HepG2 (cell line): ENCODE data around the gene ZC3H18. TPM values are rescaled to one million over a fixed set of nuclear protein-coding genes. Genes with fewer than 3 reads are reported as not detected.

Experiments used
- FOXK2 ChIP-seq: fragments of 450-650 bp; IDR thresholded peaks from 2 replicates; pipeline ENCODE4 v1.6.1; 2016
- NR2F2 ChIP-seq: IDR thresholded peaks from 2 replicates; pipeline ENCODE4 v1.6.1; 2012; ENCODE audit warnings: low read depth, inconsistent platforms, borderline replicate concordance
- SALL1 ChIP-seq: sonication (generic); formaldehyde crosslinking; IDR thresholded peaks from 2 replicates; pipeline ENCODE4 v1.8.0; 2022; ENCODE audit warnings: mild to moderate bottlenecking, missing genetic modification reagents
- SATB2 ChIP-seq: sonication (generic); formaldehyde crosslinking; IDR thresholded peaks from 2 replicates; pipeline ENCODE4 v1.5.0; 2020; ENCODE audit warnings: missing genetic modification reagents
- SIX1 ChIP-seq: sonication (generic); formaldehyde crosslinking; IDR thresholded peaks from 2 replicates; pipeline ENCODE4 v1.4.0; 2020; ENCODE audit warnings: missing genetic modification reagents, borderline replicate concordance
- TOE1 ChIP-seq: sonication (generic); formaldehyde crosslinking; IDR thresholded peaks from 2 replicates; pipeline ENCODE4 v1.4.0; 2020; ENCODE audit warnings: mild to moderate bottlenecking, missing genetic modification reagents
- ZC3H13 ChIP-seq: sonication (generic); formaldehyde crosslinking; IDR thresholded peaks from 2 replicates; pipeline ENCODE4 v1.8.1; 2023; ENCODE audit warnings: mild to moderate bottlenecking, missing genetic modification reagents, moderate library complexity
- ZNF24 ChIP-seq: fragments of 450-650 bp; IDR thresholded peaks from 2 replicates; pipeline ENCODE4 v1.6.1; 2017; ENCODE audit warnings: antibody characterized with exemption, mild to moderate bottlenecking
- ZNF564 ChIP-seq: sonication (generic); formaldehyde crosslinking; IDR thresholded peaks from 2 replicates; pipeline ENCODE4 v1.8.1; 2023; ENCODE audit warnings: mild to moderate bottlenecking, missing genetic modification reagents
- ZNF713 ChIP-seq: sonication (generic); formaldehyde crosslinking; IDR thresholded peaks from 2 replicates; pipeline ENCODE4 v1.4.0; 2020; ENCODE audit warnings: mild to moderate bottlenecking, missing genetic modification reagents
- ZNF724P ChIP-seq: sonication (generic); formaldehyde crosslinking; IDR thresholded peaks from 2 replicates; pipeline ENCODE4 v1.8.0; 2022; ENCODE audit warnings: missing genetic modification reagents, borderline replicate concordance
- ZSCAN30 ChIP-seq: sonication (generic); formaldehyde crosslinking; IDR thresholded peaks from 2 replicates; pipeline ENCODE4 v1.5.0; 2020; ENCODE audit warnings: mild to moderate bottlenecking, missing genetic modification reagents
- polyA plus RNA-seq, 8 experiments: library from polyadenylated mRNA; depleted of rRNA in 3 of 8; stranded (reverse) in 7 of 8; unstranded in 1 of 8; fragments of >200 nt; fragmentation: Illumina TruSeq in 4 of 8; extraction: Trizol in 4 of 8; gene quantifications; 2 replicates each; pipeline versions ENCODE4 v1.2.1 to v1.2.3, GENCODE V29; 2011 to 2016; ENCODE audit warnings: low read depth in 4 of 8, missing spikeins in 1 of 8, mixed read lengths in 1 of 8; ENCODE audit not compliant: insufficient read depth in 1 of 8
- total RNA-seq, 5 experiments: library from RNA; depleted of rRNA; stranded (reverse); fragments of >200 nt; fragmentation: Illumina TruSeq; extraction: Trizol; gene quantifications; 2 replicates each; pipeline ENCODE4 v1.2.3, GENCODE V29; 2016; ENCODE audit warnings: low read depth in 1 of 5
- TF ChIP-seq, protein P1 (sequence below): sonication (generic); formaldehyde crosslinking; IDR thresholded peaks from 2 replicates; pipeline ENCODE4 v1.4.0; 2020; ENCODE audit warnings: missing genetic modification reagents
- TF ChIP-seq, protein P2 (sequence below): sonication (generic); formaldehyde crosslinking; IDR thresholded peaks from 2 replicates; pipeline ENCODE4 v1.9.0; 2022; ENCODE audit warnings: low read depth, missing genetic modification reagents
- TF ChIP-seq, protein P3 (sequence below): IDR thresholded peaks from 2 replicates; pipeline ENCODE4 v1.6.1; 2016
- TF ChIP-seq, protein P4 (sequence below): sonication (generic); formaldehyde crosslinking; IDR thresholded peaks from 2 replicates; pipeline ENCODE4 v1.5.0; 2020; ENCODE audit warnings: mild to moderate bottlenecking, missing genetic modification reagents, borderline replicate concordance

ZC3H18 gene
- total and polyA plus RNA-seq, 2 of the 13 experiments (the other 11 are each of a cell fraction or from before 2014, with no cell fraction given): 11.2 to 27.4 TPM

DNA sequence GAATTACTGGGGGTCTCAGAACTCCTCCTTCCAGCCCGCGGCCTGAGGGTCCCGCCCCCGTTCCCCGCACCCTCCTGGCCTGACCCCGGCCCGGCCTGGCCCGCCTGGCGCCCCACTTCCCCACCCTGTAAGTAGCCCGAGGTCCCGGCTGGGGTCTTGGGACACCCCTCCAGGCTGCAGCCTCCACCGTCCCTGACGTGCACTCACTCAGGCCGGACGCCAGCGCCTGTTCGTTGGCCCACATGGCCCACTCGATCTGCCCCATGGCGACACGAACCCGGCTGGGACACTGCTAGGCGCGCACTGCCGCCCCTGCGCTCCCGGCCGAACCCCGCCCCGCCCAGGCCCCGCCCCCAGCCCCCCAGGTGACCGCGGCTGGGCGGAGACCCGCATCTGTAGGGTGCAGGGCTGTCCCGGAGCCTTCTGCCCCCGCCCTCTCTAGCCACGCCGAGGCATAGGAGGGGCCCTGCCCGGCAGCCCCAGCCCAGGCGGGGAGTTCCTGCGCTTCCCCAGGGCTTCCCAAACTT lies 80.6 kb downstream of the ZC3H18 start, which contains the start of gene CYBA (continued):
- TF ChIP-seq, protein P1, sequence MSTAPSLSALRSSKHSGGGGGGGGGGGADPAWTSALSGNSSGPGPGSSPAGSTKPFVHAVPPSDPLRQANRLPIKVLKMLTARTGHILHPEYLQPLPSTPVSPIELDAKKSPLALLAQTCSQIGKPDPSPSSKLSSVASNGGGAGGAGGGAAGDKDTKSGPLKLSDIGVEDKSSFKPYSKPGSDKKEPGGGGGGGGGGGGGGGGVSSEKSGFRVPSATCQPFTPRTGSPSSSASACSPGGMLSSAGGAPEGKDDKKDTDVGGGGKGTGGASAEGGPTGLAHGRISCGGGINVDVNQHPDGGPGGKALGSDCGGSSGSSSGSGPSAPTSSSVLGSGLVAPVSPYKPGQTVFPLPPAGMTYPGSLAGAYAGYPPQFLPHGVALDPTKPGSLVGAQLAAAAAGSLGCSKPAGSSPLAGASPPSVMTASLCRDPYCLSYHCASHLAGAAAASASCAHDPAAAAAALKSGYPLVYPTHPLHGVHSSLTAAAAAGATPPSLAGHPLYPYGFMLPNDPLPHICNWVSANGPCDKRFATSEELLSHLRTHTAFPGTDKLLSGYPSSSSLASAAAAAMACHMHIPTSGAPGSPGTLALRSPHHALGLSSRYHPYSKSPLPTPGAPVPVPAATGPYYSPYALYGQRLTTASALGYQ (CRISPR knock-in tag): no peak
- TF ChIP-seq, protein P2, sequence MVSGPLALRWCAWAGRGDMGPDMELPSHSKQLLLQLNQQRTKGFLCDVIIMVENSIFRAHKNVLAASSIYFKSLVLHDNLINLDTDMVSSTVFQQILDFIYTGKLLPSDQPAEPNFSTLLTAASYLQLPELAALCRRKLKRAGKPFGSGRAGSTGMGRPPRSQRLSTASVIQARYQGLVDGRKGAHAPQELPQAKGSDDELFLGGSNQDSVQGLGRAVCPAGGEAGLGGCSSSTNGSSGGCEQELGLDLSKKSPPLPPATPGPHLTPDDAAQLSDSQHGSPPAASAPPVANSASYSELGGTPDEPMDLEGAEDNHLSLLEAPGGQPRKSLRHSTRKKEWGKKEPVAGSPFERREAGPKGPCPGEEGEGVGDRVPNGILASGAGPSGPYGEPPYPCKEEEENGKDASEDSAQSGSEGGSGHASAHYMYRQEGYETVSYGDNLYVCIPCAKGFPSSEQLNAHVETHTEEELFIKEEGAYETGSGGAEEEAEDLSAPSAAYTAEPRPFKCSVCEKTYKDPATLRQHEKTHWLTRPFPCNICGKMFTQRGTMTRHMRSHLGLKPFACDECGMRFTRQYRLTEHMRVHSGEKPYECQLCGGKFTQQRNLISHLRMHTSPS (CRISPR knock-in tag): no peak
- TF ChIP-seq ZNF724P (CRISPR knock-in tag) (0 out of 2 replicates have a peak, but pooled peaks have one; percentile 57), SALL1 (CRISPR knock-in tag) (peak; percentile 42), ZSCAN30 (no peak), ZNF564 (CRISPR knock-in tag) (peak; percentile 33; the same call in 1 of the 2 replicates), ZC3H13 (CRISPR knock-in tag) (peak; percentile 42), FOXK2 (no peak), TOE1 (CRISPR knock-in tag) (no peak), ZNF713 (CRISPR knock-in tag) (no peak; the same call in 1 of the 2 replicates), NR2F2 (no peak), ZNF24 (no peak), SATB2 (CRISPR knock-in tag) (peak; percentile 73; the same call in 1 of the 2 replicates), SIX1 (CRISPR knock-in tag) (no peak)
- TF ChIP-seq, protein P3, sequence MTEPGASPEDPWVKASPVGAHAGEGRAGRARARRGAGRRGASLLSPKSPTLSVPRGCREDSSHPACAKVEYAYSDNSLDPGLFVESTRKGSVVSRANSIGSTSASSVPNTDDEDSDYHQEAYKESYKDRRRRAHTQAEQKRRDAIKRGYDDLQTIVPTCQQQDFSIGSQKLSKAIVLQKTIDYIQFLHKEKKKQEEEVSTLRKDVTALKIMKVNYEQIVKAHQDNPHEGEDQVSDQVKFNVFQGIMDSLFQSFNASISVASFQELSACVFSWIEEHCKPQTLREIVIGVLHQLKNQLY (CRISPR knock-in tag): no peak
- TF ChIP-seq, protein P4, sequence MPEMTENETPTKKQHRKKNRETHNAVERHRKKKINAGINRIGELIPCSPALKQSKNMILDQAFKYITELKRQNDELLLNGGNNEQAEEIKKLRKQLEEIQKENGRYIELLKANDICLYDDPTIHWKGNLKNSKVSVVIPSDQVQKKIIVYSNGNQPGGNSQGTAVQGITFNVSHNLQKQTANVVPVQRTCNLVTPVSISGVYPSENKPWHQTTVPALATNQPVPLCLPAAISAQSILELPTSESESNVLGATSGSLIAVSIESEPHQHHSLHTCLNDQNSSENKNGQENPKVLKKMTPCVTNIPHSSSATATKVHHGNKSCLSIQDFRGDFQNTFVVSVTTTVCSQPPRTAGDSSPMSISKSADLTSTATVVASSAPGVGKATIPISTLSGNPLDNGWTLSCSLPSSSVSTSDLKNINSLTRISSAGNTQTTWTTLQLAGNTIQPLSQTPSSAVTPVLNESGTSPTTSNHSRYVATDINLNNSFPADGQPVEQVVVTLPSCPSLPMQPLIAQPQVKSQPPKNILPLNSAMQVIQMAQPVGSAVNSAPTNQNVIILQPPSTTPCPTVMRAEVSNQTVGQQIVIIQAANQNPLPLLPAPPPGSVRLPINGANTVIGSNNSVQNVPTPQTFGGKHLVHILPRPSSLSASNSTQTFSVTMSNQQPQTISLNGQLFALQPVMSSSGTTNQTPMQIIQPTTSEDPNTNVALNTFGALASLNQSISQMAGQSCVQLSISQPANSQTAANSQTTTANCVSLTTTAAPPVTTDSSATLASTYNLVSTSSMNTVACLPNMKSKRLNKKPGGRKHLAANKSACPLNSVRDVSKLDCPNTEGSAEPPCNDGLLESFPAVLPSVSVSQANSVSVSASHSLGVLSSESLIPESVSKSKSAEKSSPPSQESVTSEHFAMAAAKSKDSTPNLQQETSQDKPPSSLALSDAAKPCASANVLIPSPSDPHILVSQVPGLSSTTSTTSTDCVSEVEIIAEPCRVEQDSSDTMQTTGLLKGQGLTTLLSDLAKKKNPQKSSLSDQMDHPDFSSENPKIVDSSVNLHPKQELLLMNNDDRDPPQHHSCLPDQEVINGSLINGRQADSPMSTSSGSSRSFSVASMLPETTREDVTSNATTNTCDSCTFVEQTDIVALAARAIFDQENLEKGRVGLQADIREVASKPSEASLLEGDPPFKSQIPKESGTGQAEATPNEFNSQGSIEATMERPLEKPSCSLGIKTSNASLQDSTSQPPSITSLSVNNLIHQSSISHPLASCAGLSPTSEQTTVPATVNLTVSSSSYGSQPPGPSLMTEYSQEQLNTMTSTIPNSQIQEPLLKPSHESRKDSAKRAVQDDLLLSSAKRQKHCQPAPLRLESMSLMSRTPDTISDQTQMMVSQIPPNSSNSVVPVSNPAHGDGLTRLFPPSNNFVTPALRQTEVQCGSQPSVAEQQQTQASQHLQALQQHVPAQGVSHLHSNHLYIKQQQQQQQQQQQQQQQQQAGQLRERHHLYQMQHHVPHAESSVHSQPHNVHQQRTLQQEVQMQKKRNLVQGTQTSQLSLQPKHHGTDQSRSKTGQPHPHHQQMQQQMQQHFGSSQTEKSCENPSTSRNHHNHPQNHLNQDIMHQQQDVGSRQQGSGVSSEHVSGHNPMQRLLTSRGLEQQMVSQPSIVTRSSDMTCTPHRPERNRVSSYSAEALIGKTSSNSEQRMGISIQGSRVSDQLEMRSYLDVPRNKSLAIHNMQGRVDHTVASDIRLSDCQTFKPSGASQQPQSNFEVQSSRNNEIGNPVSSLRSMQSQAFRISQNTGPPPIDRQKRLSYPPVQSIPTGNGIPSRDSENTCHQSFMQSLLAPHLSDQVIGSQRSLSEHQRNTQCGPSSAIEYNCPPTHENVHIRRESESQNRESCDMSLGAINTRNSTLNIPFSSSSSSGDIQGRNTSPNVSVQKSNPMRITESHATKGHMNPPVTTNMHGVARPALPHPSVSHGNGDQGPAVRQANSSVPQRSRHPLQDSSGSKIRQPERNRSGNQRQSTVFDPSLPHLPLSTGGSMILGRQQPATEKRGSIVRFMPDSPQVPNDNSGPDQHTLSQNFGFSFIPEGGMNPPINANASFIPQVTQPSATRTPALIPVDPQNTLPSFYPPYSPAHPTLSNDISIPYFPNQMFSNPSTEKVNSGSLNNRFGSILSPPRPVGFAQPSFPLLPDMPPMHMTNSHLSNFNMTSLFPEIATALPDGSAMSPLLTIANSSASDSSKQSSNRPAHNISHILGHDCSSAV (CRISPR knock-in tag): no peak
